HG03095 (cell line): ENCODE data around the gene POU2AF2.
"Not testable (repeated sequence)": the region's sequence is repeated elsewhere in the genome, so short reads cannot be mapped to it uniquely, and the experiment has no call there.

ENCODE experiments used
- ATAC-seq: cut with Tn5 transposase; IDR thresholded peaks from one replicate; pipeline ENCODE4 v1.9.1; 2021; ENCODE audit warnings: moderate library complexity; ENCODE audit not compliant: unreplicated experiment

Gene POU2AF2

GRCh38 chr11:111253630-111254029 lies 8.1 kb downstream of the POU2AF2 start:
- no peak for ATAC-seq

GRCh38 chr11:111258046-111258445 lies 12.5 kb downstream of the POU2AF2 start:
- ATAC-seq = no peak

DNA sequence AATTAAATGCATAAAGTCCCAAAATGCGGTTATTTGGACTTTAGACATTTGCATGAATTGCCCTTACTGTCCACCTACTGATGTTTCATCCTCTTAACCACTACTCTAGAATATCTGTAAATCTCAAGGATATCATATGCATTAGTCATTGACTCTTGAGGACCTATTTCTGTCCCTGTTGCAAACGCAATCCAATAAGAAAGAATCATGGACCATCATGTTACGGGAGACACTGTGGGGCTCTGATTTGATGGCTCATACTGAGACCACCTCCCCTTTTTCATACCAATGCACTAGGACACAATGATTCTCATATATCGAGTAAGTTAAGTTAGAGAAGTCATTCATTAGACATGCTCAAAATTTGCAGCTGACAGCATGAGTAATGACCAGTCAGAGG lies 14.4 kb downstream of the POU2AF2 start:
- no peak for ATAC-seq

DNA sequence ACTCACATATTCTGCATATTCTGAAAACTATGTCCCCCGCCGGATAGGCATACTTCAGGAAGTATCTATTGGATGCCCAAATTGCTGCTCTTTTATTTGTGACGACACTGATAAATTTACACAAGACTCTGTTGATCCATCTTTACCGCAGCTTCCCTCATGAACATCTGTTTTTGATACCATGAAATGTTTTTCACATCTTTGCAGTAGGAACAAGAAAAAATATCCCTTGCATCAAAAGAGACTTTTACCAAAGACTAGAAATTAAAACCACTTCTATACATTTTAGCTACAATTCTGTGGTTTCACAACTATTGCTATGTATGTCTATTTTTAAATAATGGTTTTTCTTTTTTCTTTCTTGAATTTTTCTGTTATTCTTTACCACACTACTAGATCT lies 15.3 kb downstream of the POU2AF2 start:
- ATAC-seq = no peak

GRCh38 chr11:111264646-111265045 lies 19.1 kb downstream of the POU2AF2 start:
- ATAC-seq = no peak

- ATAC-seq = no peak
These were observed 19.9 kb downstream of the POU2AF2 start for GRCh38 chr11:111265421-111265820.

DNA sequence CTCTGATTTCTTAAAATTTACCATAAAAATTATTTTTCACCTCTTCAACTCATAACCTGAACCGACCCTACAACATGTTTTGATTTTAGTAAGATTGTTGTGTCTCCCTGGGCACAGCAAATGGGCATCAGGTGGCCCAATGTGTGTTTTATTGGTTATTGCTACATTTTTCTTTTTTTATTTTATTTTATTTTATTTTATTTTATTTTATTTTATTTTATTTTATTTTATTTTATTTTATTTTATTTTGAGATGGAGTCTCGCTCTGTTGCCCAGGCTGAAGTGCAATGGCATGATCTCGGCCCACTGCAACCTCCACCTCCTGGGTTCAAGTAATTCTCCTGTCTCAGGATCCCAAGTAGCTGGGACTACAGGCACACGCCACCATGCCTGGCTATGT lies 22.8 kb downstream of the POU2AF2 start:
- not testable (repeated sequence) for ATAC-seq

DNA sequence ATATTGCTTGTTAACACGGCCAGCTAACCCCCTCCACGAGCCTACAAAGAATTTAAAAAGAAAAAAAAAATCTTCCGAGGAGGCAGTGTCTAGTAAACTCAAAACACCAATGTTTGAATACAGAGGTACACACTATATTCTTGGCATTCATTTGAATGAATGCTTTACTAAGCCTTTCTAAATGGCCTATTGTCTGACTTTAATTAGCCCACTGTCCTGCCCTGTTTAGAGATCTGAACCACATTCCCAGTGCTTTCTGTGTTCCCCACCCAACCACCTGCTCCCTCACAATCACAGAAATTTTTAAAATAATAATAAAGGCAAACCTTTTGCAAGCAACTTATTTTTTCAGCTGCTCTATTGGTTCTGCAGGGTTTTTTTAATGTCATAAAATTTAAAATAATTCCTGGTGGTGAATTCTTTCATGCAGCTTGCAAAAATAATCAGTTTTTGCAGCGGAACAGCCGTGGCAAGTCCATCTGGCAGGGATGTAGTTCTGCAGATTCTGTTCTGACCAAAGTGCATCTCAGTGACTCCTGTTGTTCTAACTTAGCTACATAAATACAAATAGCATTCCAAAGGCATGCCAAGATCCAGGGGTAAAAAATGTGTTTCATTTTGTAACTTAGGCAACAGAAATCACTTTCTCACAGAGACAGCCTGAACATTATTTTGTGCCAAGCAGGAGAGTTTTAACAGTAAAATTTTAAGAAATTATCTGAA lies 23.8 kb downstream of the POU2AF2 start:
- ATAC-seq = no peak

DNA sequence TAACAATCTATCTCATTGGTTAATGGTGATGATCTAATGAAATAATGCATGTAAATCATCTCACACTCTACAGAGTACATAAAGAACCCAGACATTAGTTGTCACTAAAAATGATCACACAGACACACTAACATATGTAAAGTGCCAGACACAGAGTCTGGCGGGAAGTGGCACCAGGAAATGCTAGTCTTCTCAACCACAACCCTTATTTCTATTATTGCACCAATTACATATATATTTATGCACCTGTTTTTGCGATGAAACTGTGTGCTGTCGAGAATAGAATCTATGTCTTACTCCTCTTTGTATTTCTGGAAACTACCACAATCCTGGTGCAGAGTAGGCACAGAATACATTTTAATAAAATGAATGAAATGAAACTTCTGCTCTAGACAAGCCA lies 26.9 kb downstream of the POU2AF2 start:
- ATAC-seq = no peak

DNA sequence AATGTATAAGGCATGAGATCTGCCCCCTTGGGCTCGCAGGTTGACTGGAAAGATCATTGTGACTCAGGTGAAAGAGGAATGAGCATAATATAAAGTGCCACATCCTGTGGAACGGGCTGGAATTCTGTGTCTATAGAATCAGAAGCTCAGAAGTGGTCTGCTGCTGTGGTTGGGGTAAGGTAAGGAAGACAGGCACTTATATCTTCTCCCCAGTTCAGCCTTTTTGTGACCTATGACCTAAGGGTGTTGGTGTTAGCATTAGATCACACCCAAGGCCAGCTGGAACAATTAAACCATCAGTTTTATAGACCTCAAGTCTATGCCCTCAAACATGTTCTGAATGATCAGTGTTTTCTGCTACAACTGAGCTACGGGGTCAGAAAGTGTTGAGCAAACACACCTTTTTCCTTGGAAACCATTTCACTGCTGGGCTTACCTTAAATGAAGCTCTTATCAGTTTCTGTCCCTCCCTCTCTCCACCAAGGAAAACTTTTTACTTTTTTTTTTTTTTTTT lies 37.1 kb downstream of the POU2AF2 start:
- no peak for ATAC-seq

DNA sequence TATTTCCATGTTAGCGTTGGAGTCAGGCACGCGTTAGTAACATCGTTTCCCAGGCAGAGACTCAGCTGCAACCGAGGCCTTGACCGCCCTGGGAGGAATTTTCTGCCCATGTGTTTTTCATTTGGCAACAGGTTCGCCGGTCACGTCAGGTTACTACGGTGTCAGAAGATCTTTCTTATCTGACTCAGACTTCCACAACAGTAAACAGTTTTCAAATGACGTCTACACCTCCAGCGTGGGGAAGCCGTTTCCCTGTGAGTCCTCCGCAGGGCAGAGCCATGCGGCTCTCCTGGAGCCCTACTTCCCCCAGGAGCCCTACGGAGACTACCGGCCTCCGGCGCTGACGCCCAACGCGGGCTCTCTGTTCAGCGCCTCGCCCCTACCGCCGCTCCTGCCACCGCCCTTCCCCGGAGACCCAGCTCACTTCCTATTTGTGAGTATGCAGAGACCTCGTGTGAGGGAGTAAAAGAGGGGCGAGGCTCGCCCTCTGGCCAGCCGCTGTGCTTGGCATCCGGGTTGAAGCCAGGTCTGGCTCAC lies 38.5 kb downstream of the POU2AF2 start:
- no peak for ATAC-seq

DNA sequence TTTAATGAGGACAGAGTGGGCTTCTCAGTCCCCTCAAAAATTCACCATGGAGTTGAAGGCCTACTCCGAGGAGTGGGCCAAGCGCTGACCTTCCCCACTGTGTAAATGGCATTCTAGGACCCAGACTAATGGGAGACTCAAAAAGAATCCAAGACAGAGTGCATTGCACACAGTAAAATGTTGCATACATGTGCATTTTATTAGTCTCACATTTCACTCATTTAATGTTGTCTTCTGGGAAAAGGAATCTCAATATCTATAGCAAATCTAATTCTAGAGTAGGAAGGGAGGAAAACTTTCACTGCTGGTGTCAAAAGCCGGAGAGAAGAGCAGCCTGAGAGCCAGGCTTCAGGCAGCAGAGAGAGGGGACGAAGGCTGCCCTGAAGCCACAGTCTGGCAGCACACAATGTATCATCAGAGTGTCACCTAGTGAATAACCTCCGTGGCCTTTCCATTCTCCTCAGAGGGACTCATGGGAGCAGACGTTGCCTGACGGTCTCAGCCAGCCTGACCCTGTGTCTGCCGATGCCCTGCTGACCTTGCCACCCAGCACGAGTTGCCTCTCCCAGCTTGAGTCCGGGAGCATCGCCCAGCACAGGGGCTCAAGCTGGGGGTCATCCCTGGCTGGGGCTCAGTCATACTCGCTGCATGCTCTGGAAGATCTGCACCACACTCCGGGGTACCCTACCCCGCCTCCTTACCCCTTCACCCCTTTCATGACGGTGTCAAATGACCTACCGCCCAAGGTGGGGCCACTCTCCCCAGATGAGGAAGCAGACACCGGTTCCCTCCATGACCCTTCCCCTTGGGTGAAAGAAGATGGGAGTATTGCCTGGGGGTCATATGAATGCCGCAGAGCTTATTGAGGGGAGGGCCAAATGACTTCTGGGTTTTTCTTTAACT lies 39.9 kb downstream of the POU2AF2 start:
- no peak for ATAC-seq

DNA sequence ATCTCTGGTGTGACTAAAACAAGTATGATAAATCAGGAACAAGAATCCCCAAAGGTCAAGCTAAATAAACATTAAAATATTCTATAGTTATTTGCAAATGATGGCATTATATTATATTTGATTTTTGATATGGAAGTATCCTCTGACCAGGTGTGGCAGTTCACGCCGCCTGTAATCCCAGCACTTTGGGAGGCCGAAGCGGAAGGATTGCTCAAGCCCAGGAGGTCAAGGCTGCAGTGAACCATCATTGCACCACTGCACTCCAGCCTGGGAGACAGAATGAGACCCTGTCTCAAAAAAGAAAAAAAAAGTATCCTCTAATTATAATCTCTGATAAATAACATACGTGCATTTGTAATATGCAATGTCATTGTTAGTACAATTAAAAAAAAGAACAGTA lies 46.2 kb downstream of the POU2AF2 start:
- no peak for ATAC-seq

- ATAC-seq = not testable (repeated sequence)
These were observed 46.9 kb downstream of the POU2AF2 start for GRCh38 chr11:111292408-111292807.

DNA sequence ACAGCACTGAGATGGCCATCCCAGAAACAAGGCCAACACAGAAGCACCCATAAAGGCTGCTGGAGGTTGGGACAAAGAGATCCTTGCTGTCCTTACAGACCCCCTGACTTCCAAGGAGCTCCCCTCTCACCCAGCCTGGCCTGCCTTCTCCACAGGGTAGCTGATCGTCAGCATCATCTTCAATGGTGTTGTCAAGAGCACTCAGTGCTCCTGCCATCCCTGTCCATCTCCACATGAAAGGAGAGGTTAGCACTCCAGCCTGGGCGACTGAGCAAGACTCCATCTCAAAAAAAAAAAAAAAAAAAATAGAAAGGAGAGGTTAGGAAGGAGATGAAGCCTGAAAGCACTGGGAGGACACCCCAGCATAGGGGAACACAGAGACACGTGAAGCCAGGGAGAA lies 50.7 kb downstream of the POU2AF2 start:
- ATAC-seq = no peak

- no peak for ATAC-seq
These were observed 52.2 kb downstream of the POU2AF2 start for GRCh38 chr11:111297696-111298095.

- peak; percentile 6 for ATAC-seq
These were observed 53.0 kb downstream of the POU2AF2 start, which contains the start of gene POU2AF3 for GRCh38 chr11:111298413-111299100. POU2AF3 (plus strand) TSS chr11:111298546; CDS start chr11:111298582, 36 bp downstream.

DNA sequence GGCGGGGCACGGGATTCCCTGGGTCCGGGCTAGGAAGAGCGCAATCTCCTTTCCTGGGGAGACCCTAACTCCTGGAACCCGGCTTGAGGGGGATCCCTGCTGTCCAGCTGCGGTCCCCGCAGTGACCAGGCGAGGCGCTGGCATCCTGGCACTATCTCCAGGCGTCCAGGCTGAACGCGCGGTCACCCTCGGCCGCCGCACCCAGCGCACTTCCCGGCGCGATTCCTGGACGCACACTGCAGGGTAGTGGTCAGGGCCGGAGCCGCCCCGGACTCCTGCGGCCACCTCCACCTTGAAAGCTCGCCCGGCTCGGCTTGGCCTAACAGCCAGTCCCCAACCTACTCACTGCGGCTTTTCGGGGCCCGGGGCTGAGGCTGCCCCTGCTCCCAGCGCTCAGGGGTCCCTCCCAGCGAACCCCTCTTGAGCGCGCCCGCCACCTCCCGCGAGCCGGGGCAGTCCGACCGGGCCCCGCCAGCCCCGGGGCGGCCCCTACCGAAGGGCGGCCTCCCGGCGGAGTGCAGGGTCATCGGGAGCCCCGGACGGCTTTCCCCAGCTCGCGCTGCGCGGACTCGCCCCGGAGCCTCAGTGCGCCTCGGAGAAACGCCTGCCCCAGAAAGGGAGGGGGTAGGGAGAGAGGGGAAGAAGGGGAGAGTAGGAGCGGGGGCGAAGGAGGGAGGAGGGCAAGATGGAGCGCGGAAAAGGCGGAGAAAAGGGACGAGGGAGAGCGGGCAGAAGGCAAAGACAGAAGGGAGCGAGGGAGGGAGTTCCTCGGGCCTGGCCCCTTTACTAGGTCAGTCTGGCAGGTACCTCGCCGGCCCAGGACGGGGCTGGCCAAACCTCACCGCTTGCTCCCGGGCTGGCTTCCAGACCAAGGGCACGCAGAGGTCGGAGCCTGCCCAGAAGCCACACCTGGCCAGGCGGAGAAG lies 53.8 kb downstream of the POU2AF2 start:
- ATAC-seq = peak; percentile 64

DNA sequence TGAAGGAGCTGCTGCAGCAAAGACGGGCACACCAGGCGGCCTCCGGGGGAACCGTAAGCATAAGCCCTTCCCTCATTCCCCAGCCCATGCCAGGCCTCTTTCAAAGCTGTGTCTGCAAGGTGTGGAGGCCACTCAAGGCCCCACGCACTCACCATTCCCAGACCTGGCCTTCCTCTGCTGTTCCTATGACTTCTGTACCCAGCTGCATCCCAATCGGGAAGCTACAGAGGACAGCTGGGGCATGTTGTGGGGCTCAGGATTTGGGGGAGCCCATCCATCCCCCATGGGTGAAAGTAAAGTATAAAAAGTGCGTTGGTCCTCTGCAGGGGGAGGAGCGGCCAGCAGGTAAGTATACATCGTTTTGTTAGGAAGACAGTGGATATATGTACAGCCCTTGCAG lies 55.0 kb downstream of the POU2AF2 start:
- no peak for ATAC-seq
